GM12874 (cell line): ENCODE data around the gene AOX1.

Source experiments
- TF ChIP-seq, protein P1 (sequence below): IDR thresholded peaks from 2 replicates; pipeline ENCODE4 v1.5.1; 2011; ENCODE audit warnings: low read depth, mild to moderate bottlenecking, control low read depth, low read length, moderate library complexity; ENCODE audit not compliant: insufficient read depth

Gene AOX1

DNA sequence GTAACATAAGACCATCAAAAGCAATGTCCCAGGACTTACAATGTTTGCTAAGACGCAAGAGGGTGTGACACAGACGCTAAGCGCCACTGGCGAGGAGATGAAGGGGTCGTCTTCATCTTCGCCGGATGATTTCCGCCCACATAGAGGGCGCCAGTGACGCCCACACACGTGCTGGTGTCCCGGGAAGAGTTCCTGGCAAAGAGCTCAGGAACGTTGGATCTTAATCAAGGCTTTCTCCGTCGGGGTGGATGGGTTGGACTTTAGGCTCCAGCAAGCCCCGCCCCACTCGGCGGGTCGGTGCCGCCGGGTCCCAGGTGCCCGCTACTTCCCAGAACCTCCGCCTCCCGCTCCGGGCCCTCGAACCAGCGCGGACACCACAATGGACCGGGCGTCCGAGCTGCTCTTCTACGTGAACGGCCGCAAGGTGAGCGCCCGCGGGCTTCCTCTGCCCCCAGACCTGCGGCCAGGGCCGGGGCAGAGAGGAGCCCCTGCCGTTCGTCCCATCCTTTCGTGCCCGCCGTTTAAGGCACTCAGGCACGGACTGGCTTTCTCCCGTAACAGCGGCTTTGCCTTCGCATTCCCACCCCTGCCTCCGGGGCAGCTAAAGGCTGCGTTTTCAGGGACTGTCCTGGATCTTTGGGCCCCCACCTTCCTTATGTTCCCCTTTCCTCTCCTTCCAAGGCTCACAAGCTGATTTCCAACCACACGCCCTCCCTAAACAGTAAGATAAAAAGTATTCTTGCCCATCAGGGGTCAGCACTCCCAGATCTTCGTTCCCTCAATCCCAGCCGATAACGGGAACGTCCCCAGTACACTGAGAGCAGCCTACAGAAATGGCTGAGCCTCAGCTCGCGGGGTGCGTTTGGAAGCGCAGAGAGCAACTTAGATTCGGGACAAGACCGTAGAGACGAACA, at the start of gene AOX1:
TSS of gene AOX1 (plus strand) at position 285 of the 914 bp plus-strand sequence. CDS start at position 380, 95 bp downstream.
- TF ChIP-seq, protein P1, sequence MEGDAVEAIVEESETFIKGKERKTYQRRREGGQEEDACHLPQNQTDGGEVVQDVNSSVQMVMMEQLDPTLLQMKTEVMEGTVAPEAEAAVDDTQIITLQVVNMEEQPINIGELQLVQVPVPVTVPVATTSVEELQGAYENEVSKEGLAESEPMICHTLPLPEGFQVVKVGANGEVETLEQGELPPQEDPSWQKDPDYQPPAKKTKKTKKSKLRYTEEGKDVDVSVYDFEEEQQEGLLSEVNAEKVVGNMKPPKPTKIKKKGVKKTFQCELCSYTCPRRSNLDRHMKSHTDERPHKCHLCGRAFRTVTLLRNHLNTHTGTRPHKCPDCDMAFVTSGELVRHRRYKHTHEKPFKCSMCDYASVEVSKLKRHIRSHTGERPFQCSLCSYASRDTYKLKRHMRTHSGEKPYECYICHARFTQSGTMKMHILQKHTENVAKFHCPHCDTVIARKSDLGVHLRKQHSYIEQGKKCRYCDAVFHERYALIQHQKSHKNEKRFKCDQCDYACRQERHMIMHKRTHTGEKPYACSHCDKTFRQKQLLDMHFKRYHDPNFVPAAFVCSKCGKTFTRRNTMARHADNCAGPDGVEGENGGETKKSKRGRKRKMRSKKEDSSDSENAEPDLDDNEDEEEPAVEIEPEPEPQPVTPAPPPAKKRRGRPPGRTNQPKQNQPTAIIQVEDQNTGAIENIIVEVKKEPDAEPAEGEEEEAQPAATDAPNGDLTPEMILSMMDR = no peak

DNA sequence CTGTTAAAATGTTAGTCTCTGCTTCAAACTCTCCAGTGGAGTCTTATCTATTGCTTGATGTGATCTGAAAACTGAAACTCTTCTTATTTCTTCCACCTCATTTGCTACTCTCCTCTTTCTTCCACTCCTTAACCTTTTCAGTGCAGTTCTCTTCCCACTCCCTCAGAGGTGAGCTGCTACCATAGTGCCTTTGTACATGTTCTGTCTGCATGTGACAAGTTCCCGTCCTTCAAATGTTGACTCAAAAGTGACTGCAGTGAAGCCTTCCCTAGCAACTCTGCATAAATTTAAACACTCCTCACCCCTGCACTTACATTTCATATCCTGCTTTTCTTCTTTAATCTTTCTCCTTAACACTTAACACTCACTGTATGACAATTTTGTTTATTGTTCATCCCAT, 47.7 kb upstream of the AOX1 start:
- TF ChIP-seq, protein P1 = no peak

DNA sequence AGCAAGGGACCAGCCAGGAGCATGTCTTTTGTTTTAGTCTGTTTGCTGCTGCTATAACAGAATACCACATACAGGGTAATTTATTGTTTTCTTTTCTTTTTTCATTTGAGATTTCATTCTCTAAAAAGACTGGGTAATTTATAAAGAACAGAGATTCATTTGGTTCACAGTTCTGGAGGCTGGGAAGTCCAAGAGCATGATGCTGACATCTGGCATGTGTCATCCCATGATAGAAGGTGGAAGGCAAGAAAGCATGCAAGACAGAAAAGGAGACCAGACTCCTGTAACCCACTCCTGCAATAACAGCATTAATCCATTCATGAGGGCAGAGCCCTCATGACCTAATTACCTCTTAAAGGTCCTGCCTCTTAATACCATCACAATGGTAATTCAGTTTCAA, 45.0 kb upstream of the AOX1 start:
- TF ChIP-seq, protein P1 = no peak

DNA sequence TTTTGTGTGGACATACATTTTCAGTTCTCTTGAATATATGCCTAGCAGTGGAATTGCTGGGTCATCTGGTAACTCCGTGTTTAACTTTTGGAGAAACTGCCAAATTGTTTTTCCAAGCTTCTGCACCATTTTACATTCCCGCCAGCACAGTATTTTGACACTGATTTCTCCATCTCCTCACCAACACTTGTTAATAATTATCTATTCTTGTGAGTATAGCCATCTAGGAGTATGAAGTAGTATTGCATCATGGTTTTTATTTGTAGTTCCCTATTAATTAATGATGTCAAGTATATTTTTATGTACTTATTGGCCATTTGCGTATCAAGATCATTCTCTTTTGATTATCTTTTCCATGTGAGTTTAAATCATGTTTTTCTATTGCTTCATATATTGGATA, 17.9 kb upstream of the AOX1 start:
- TF ChIP-seq, protein P1 = no peak

DNA sequence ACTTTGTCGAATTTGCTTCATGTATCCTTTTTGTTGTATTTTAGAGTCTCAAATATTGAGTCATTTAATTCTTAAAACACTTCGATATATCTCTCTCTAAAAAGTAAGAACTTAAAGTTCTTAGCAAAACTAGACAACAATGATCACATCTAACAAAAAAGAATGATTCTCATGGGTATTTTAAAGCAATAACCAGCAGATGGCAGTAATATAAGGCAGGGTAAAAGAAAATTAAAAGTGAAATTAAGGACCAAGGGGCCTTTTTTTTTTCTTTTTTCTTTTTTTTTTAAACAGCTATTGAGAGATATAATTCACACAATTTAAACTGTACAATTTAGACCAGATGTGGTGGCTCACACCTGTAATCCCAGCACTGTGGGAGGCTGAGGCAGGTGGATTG, 9.9 kb upstream of the AOX1 start:
- TF ChIP-seq, protein P1 = no peak

DNA sequence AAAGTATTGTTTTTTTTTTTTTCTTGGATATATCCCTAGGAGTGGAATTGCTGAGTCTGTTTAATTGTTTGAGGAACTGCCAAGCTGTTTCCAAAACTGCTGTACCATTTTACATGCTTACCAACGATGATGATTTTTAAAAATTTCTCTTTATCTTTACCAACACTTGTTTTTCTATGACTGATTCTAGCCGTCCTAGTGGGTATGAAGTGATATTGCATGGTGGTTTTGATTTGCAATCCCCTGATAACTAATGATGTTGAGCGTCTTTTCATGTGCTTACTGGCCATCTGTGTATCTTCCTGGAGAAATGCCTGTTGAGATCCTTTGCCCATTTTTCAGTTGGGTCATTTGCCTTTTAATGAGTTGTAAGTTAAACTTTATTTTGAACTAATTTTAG, 8.8 kb upstream of the AOX1 start:
- TF ChIP-seq, protein P1 = no peak

DNA sequence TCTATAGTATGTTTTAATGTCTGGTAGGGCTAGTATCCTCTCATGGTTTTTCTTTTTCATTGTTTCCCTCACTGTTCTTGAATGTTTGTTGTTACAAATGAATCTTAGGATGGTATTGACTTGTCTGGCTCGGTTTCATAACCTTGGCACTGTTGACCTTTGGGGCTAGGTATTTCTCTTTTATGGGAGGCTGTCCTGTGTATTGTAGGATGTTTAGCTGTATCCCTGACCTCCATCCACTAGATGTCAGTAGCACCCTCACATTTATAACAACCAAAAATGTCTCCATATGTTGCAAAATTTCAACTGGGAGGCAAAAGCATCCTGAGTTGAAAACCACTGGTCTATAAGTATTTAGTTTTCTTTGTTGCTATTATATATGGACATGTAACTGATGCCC, 7.0 kb upstream of the AOX1 start:
- TF ChIP-seq, protein P1 = peak; percentile 33; the same call in 1 of the 2 replicates
